OCI-LY7 (cell line): ENCODE measurements around the gene COPS8. TPM values are rescaled to one million over a fixed set of nuclear protein-coding genes. Genes with fewer than 3 reads are reported as not detected.

Experiments
- BruUV-seq: library from RNA; stranded (reverse); fragments of 400-500 nt; replicated peaks from 2 replicates; lab custom pipeline; 2021; lab: Mats Ljungman, UMichigan
- CTCF ChIA-PET: fragments of 300-600 bp; sonication (Branson Sonifier 250); formaldehyde crosslinking; loops from one replicate; lab custom pipeline; 2022; ENCODE audit warnings: antibody characterized with exemption; ENCODE audit not compliant: unreplicated experiment; lab: Charles Lee
- POLR2A ChIA-PET: fragments of 300-600 bp; sonication (Branson Sonifier 250); formaldehyde crosslinking; loops from one replicate; lab custom pipeline; 2022; ENCODE audit warnings: antibody characterized with exemption; lab: Charles Lee
- DNase-seq: peaks from one replicate; pipeline ENCODE4 v3.0.0-alpha.2; 2015; ENCODE audit warnings: low spot score
- H2AFZ ChIP-seq: fragments of 200-600 bp; sonication (generic), shearing (Covaris generic); 2 replicates; pipeline ENCODE4 v1.6.1; 2014; ENCODE audit warnings: mild to moderate bottlenecking, antibody characterized with exemption, low read length, moderate library complexity
- H3K27ac ChIP-seq: fragments of 200-600 bp; sonication (generic); 2 replicates; pipeline ENCODE4 v1.5.1; 2014; ENCODE audit warnings: mixed run types, low read depth, mild to moderate bottlenecking, moderate library complexity, low read length, inconsistent platforms; ENCODE audit not compliant: poor library complexity, severe bottlenecking
- H3K36me3 ChIP-seq: fragments of 200-600 bp; sonication (generic); 2 replicates; pipeline ENCODE4 v1.6.1; 2014; ENCODE audit warnings: mild to moderate bottlenecking, antibody characterized with exemption, low read length, moderate library complexity, mixed read lengths; ENCODE audit not compliant: insufficient read depth
- H3K4me1 ChIP-seq: fragments of 200-600 bp; sonication (generic); 2 replicates; pipeline ENCODE4 v1.5.1; 2014; ENCODE audit warnings: mild to moderate bottlenecking, low read length; ENCODE audit not compliant: insufficient read depth, poor library complexity, severe bottlenecking
- H3K4me2 ChIP-seq: fragments of 200-600 bp; sonication (generic); 2 replicates; pipeline ENCODE4 v1.6.1; 2014; ENCODE audit warnings: mild to moderate bottlenecking, low read length
- H3K4me3 ChIP-seq: fragments of 200-600 bp; sonication (generic); 2 replicates; pipeline ENCODE4 v1.5.1; 2014; ENCODE audit warnings: mild to moderate bottlenecking, low read depth, low read length; ENCODE audit not compliant: poor library complexity, severe bottlenecking
- H3K79me2 ChIP-seq: fragments of 200-600 bp; sonication (generic); 2 replicates; pipeline ENCODE4 v1.6.1; 2016; ENCODE audit warnings: low read depth, mild to moderate bottlenecking, low read length, moderate library complexity, mixed read lengths; ENCODE audit not compliant: insufficient read depth
- H3K9me2 ChIP-seq: fragments of 200-600 bp; sonication (generic); 2 replicates; pipeline ENCODE4 v1.6.1; 2016; ENCODE audit warnings: mild to moderate bottlenecking, low read length, mixed read lengths; ENCODE audit not compliant: insufficient read depth
- H3K9me3 ChIP-seq: fragments of 200-600 bp; sonication (generic); 2 replicates; pipeline ENCODE4 v1.6.1; 2014; ENCODE audit warnings: mild to moderate bottlenecking, mixed run types, low read length, mixed read lengths
- H4K20me1 ChIP-seq: fragments of 200-600 bp; sonication (generic); 2 replicates; pipeline ENCODE4 v1.6.1; 2014; ENCODE audit warnings: mild to moderate bottlenecking, antibody characterized with exemption, low read length, moderate library complexity, mixed read lengths; ENCODE audit not compliant: insufficient read depth
- EZH2phosphoT487 ChIP-seq: fragments of 200-600 bp; sonication (generic); IDR thresholded peaks from 2 replicates; pipeline ENCODE4 v1.6.1; 2018; ENCODE audit warnings: low read depth, borderline replicate concordance, mild to moderate bottlenecking, mixed run types, antibody characterized with exemption, low read length, moderate library complexity, mixed read lengths
- intact Hi-C: fragments of 100-400 bp; cut with micrococcal nuclease; formaldehyde crosslinking; loops from one replicate; pipeline ENCODE4 v1.10.0; 2022; ENCODE audit not compliant: unreplicated experiment
- total RNA-seq, 2 experiments: library from RNA; depleted of rRNA in 1 of 2; stranded (reverse); fragments of >200 nt in 1 of 2; shearing (Covaris generic) in 1 of 2; gene quantifications; 2 replicates each; pipeline ENCODE4 v1.2.3, GENCODE V29; 2014 to 2022
- TF ChIP-seq, protein P1 (sequence below): fragments of 200-600 bp; sonication (generic); conservative IDR thresholded peaks from 2 replicates; pipeline ENCODE4 v1.5.1; 2014; ENCODE audit warnings: mild to moderate bottlenecking, antibody characterized with exemption, low read length, moderate library complexity, mixed read lengths

COPS8 gene
- total RNA-seq, 2 experiments from 2014 or later = 58.8 to 117 TPM

DNA sequence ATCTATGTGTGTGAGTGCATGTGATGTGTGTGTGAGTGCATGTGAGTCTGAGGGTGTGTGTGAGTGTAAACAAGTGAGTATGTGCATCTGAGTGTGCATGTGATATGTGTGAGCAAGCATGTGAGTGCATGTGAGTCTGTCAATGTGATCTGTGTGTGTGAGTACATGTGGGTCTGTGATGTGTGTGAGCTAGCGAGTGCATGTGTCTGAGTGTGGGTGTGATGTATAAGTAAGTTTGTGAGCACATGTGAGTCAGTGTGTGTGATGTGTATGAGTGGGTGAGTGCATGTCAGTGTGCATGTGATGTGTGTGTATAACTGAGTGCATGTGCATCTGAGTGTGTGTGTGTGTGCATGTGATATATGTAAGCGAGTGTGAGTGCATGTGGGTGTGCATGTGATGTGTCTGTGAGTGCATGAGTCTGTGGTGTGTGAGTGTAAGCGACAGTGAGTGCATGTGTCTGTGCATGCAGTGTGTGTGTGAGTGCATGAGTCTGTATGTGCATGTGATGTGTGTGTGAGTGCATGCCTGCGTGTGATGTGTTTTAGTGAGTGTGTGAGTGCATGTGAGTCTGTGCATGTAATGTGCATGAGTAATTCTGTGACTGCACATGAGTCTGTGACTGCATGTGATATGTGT is 44.1 kb downstream of the COPS8 start:
- ChIA-PET CTCF (no interaction called here), POLR2A (no interaction called here)
- no peak overlapping the region for H3K4me2 ChIP-seq
- no peaks in the 10 kb centered on the region for H3K4me1 ChIP-seq
- BruUV-seq = no TSS peak
- no peaks in the 10 kb centered on the region for H3K9me2 ChIP-seq
- H3K4me3 ChIP-seq = no peak overlapping the region
- no peak for DNase-seq
- intact Hi-C loops = loop anchor here (10.0 kb wide), 1 partner anchor 445 kb away; no protein-coding TSS in a partner anchor
- H2AFZ ChIP-seq = no peak overlapping the region
- no peaks in the 10 kb centered on the region for H4K20me1 ChIP-seq
- H3K36me3 ChIP-seq = no peaks in the 10 kb centered on the region
- TF ChIP-seq, protein P1, sequence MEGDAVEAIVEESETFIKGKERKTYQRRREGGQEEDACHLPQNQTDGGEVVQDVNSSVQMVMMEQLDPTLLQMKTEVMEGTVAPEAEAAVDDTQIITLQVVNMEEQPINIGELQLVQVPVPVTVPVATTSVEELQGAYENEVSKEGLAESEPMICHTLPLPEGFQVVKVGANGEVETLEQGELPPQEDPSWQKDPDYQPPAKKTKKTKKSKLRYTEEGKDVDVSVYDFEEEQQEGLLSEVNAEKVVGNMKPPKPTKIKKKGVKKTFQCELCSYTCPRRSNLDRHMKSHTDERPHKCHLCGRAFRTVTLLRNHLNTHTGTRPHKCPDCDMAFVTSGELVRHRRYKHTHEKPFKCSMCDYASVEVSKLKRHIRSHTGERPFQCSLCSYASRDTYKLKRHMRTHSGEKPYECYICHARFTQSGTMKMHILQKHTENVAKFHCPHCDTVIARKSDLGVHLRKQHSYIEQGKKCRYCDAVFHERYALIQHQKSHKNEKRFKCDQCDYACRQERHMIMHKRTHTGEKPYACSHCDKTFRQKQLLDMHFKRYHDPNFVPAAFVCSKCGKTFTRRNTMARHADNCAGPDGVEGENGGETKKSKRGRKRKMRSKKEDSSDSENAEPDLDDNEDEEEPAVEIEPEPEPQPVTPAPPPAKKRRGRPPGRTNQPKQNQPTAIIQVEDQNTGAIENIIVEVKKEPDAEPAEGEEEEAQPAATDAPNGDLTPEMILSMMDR = no peak
- H3K79me2 ChIP-seq = no peaks in the 10 kb centered on the region
- H3K9me3 ChIP-seq = 0 out of 2 replicates have a peak, but pooled peaks cover 9% of the 10 kb centered on the region
- no peak overlapping the region for H3K27ac ChIP-seq

GRCh38 chr2:237130562-237131421 is 45.1 kb downstream of the COPS8 start:
- no peaks in the 10 kb centered on the region for H3K79me2 ChIP-seq
- 0 out of 2 replicates have a peak, but pooled peaks cover 9% of the 10 kb centered on the region for H3K9me3 ChIP-seq
- intact Hi-C loops = no loop called here
- CTCF ChIA-PET = no interaction called here
- no peaks in the 10 kb centered on the region for H3K4me1 ChIP-seq
- H3K27ac ChIP-seq = no peak overlapping the region
- no peak overlapping the region for H3K4me3 ChIP-seq
- H3K4me2 ChIP-seq = no peak overlapping the region
- no peaks in the 10 kb centered on the region for H3K9me2 ChIP-seq
- POLR2A ChIA-PET = no interaction called here
- no peak overlapping the region for H2AFZ ChIP-seq
- no peak for DNase-seq
- no peak for TF ChIP-seq EZH2phosphoT487
- TF ChIP-seq, protein P1 = no peak
- no peaks in the 10 kb centered on the region for H4K20me1 ChIP-seq
- H3K36me3 ChIP-seq = no peaks in the 10 kb centered on the region
- BruUV-seq = no TSS peak
